Fibroblast of skin of left quadriceps (primary cell): ENCODE measurements around the gene SEC14L5.

Experiments
- DNase-seq, 2 experiments: peaks; one replicate each; pipeline ENCODE4 v3.0.0-alpha.2; 2013; ENCODE audit warnings: low read depth in 2 of 2

SEC14L5 gene

DNA sequence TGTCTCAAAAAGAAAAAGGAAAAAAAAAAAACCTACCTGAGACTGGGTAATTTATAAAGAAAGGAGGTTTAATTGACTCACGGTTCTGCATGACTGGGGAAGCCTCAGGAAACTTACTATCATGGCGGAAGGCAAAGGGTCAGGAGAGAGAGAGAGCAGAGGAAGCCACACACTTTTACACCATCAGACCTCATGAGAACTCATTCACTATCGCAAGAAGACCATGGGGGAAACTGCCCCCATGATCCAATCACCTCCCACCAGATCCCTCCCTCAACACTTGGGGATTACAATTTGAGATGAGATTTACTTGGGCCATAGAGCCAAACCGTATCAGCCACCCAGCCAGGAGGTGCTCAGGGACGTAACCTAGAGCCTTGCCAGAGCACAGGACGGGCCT, 54.8 kb downstream of the SEC14L5 start:
- DNase-seq: no peak

DNA sequence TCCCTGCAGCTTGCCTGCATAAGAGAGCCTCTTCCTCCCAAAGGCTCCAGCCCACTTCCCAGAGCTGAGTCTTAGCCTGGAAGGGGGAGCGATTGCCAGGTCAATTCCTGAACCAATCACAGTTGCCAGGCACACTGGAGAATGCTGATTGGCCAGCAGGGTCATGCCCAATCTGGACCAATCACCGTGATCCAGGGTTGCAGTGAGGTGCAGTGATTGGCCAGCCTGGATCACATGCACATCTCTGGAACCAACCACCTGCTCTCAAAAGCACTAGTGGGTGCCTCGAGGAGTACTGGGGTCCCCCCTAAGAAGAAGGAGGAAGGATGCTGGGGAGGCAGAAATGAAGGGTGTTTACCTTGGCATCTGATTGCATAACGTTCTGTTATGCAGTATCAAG, 57.2 kb downstream of the SEC14L5 start:
- DNase-seq: no peak

- no peak for DNase-seq
Observed at GRCh38 chr16:5015887-5016286, 57.8 kb downstream of the SEC14L5 start.

DNA sequence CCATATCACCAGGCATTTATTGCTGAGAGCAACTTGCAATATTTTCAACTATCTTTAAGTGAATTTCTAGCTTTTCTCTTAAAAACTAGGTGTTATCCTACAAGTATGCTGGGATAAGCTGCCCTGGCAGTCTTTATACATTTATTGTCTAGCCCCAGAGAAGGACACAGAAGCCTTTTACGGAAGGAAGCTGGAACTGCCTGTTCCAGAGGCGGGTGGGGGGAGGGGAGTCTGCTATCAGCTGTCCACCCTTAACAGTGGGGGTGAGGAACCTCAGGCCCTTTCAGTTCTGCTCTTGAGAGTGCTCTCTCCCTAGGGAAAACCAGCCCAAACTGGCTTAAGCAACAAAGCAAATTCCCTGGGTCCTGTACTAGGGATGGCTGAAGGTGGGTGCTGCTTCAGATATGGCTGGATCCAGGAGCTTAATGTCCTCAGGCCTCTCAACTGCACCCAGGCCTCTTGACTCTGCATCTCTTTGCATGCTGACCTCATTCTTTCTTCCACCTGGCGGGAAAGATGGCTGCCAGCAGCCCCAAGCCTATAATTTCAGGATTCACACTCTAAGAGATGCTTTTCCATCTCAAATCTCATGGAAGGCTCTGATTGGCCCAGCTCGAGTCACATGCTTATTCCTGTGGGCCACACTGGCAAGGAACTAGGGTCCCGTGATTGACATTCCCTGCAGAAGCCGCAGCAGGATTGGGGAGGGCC, 59.0 kb downstream of the SEC14L5 start:
- DNase-seq: no peak

GRCh38 chr16:5017678-5017969, 59.5 kb downstream of the SEC14L5 start:
- no peak for DNase-seq

- no peak for DNase-seq
Observed at GRCh38 chr16:5018793-5019192, 60.7 kb downstream of the SEC14L5 start.

GRCh38 chr16:5019775-5020174, 61.6 kb downstream of the SEC14L5 start:
- DNase-seq: no peak

DNA sequence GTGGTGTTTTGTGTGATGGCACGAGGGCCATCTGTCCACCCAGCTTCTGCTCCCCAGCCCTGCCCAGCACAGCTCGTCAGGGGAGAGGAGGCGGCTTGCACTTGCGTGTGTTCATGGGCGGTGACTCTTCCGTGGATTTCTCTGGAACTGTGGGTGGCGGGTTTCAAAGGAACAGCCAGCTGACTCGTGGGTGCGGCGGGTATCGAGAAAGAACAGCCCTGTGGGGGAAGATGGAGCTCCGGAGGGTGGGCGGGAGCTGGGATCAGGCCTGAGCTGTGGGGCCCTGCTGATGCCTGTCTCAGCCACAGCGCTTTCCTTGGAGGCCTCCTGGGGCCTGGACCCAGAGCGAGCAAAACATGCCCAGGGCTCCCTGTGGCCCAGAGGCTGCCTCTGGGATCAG, 62.4 kb downstream of the SEC14L5 start:
- no peak for DNase-seq

DNA sequence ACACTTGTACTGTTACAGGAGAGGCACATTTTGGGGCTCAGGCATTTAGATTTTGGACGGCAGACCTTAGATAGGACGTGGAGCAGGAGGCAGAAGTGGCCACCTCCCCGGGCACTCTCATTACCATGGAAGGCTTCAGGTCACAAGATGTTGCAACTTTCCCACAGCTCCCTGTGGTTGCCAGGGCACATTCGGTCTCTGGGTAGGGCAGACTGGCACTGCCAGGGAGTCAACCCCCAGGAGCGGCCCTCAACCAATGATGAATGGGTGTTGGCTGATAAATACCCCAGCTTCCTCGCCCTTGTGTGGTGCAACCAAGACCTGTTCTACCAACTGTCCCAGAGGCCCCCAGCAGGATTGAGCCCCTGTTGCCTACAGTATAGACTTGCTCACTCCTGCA, 64.4 kb downstream of the SEC14L5 start:
- no peak for DNase-seq

- no peak for DNase-seq
Observed at GRCh38 chr16:5024632-5025031, 66.5 kb downstream of the SEC14L5 start.

GRCh38 chr16:5025171-5025632, 67.1 kb downstream of the SEC14L5 start:
- no peak for DNase-seq

DNA sequence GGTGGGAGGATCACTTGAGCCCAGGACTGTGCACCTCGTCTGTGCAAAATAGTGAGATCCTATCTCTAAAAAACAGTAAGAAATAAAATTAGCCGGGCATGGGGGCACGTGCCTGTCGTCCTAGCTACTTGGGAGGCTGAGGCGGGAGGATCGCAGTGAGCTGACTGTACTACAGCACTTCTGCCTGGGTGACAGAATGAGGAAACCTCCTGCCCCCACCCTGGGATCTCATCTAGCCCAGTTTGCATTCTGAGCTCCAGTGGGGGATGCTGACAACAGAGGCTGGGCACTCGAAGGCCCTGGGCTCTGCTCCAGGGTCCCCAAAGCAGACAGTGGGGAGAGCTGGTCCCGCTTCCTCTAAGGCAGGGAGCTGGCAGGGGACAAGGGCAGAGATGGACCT, 68.5 kb downstream of the SEC14L5 start:
- DNase-seq: no peak

DNA sequence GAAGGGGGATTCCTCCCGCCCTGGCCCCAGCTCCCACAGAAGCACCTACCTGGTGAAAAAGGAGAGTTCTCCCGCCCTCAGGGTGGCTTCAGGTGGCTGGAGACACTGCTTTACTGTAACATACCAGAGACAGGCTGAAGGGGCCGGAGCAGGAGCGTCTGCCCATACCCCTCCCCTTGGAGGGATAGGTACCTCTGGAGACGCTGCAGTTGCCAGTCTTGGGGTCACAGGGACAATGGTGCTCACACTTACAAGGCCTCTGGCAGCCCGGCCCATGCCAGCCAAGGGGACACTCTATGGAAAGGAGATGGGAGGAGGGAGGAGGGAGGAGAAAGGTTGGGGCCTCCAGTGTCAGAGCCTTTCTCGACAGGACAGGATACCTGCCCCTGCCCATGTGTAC, 69.0 kb downstream of the SEC14L5 start:
- no peak for DNase-seq

- no peak for DNase-seq
Observed at GRCh38 chr16:5027575-5028235, 69.6 kb downstream of the SEC14L5 start.

DNA sequence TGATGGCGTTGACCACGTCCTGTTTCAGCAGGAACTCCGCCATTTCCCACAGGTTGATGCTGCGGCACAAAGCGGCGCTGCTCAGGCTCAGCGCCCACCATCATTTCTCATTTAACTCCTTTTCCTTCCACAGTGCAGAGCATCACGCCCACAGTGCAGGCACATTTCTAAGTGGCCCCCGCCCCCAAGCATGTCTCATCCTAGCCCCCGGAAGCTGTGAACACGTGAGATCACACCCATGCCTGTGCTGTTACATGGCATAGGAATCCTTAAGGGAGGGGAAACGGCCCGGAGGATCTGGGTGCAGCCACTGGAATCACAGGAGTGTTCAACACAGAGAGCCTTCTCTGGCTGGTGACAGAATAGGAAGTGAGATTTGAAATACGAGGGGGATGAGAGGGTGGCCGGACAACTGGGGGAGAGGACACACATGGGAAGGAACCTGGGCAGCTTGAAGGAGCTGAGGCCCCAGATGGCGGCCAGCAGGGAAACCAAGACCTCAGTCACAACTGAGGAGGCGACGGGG, 70.9 kb downstream of the SEC14L5 start:
- DNase-seq: no peak

DNA sequence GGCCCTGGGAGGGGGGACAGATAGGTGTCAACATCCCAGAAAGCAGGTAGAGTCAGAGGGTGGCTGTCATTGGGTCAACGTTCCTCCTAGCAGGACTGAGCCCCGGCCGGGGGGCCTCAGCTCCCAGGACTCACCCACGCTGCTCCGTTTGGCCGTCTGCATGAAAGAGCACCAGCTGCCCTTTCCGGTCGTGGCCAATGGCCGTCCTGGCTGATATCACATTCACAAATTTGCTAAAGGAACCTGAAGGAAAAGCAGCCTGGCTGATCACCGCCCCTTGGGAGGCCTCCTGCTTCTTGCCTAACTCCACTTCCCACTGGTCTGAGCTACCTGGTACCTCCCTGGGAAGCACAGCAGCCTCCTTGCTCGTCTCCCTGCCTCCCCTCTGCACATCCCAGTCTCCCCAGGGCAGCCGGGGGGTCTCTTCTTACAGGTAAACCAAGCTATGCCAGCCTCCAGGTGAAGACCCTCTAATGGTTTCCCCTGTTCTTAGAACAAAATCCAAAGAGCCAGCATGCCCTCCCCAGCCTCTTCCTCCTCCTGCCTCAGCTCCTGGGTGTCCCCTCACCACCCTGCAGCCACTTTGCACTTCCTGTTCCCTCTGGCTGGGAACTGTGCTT, 72.2 kb downstream of the SEC14L5 start:
- no peak for DNase-seq

DNA sequence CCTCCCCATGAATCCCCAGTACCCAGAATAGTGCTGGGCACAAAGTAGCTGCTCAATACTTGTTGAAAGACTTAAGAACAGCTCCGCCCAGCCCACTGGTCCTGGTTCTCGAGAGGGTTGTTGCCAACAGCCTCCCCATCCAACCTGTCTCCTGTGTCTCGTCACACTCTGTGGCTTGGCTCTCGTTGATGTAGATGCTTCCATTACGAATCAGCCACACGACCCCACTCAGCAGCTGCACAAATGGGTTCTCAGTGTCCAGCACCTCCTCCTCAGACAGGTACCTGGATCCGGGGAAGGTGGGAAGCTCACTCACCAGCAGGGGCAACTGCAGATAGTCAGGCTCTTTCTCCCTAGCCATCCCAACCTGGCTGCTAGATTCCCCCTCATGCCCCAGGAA, 73.5 kb downstream of the SEC14L5 start:
- no peak for DNase-seq

GRCh38 chr16:5032748-5033167, 74.6 kb downstream of the SEC14L5 start:
- DNase-seq: no peak

DNA sequence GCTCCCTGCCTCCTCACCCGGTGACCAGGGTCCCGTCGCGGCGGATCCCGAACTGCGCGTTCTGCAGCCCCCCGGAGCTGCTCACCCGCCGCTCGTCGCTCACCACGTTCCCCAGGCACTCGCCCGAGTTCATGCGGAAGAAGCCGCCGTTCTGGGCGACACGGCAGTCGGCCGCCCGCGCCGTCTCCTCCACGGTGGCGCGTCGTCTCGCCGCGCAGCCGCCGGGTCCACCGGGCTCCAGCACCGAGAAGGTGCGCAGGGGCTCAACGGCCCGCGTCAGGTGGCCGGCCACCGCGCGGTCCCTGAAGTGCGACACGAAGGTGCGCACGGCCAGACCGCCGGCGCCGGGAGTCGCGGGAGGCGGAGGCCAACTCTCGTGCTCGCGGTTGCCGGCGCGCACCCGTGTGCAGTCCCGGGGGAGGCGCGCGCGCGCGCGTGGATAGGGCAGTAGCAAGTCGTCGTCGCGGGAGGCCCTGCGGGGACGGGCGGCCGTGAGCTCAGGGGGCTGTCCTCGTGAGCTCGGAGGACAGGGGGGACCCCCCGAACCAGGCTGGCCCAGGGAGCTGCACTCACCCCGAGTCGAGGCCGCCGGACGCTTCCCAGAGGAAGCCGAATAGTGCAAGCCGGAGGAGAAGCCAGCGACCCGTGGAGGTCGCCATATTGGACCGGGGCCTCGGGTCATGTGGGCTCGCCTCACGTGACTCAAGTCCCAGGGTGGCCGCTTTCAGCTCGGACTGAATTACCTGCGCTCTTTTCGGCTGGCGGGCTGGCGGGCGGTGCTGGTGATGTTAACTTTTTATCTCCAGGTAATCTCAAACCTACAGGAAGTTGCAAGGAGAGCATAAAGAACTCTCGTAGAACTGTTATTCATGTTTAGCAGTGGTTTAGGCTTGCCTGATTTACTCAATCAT, 75.4 kb downstream of the SEC14L5 start, which contains the start of gene NAGPA:
NAGPA (minus strand) TSS at position 680 of the 911 bp plus-strand sequence; CDS start at position 659, 21 bp downstream.
- peak; percentile 57 to 63 for DNase-seq

DNA sequence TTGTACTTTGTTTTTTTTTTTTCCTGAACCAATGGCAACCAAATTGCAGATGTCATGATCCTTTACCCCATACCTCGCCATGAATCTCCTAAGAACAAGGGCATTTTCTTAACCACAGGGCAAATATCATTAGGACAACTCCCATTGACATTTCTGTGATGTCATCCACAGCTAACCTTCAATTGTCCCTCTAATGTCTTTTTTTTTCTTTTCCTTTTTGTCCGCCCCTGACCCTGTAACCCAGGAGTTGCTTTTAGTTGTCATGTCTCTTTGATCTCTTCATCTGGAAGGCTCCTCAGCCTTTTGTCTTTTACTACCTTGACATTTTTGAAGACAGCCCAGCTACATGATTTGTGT, 76.0 kb downstream of the SEC14L5 start:
- DNase-seq: no peak

DNA sequence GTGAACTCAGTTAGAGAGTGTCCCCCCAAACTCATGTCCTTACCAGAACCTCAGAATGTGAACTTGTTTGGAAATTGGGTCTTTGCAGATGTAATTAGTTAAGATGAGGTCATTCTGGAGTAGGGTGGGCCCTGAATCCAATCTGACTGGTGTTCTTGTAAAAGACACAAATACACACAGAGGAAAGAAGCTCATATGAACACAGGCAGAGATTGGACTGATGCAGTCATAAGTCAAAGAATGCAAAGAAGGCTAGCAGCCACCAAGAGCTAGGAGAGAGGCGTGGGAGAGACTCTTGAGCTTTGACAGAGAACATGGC, 77.7 kb downstream of the SEC14L5 start:
- no peak for DNase-seq
